K562 (cell line): Measurements from ENCODE around the gene LINGO4. TPM values are rescaled to one million over a fixed set of nuclear protein-coding genes. Genes with fewer than 3 reads are reported as not detected.

ENCODE experiments used
- ATAC-seq: fragments of 200-7000 bp; cut with Tn5 transposase; 3 replicates; pipeline ENCODE4 v1.9.1; 2020; ENCODE audit warnings: moderate library complexity
- BruUV-seq: library from RNA; stranded (reverse); fragments of 400-500 nt; replicated peaks from 2 replicates; lab custom pipeline; 2021; lab: Mats Ljungman, UMichigan
- CTCF ChIA-PET: fragments of 300-600 bp; formaldehyde crosslinking; extraction: SDS; loops from one replicate; lab custom pipeline; 2021; ENCODE audit warnings: low intra/inter-chr PET ratio; lab: Yijun Ruan, JAX
- POLR2A ChIA-PET: fragments of 300-600, 350-650 bp; sonication (Branson Sonifier 250); formaldehyde crosslinking; extraction: SDS; loops from one replicate; lab custom pipeline; 2021; ENCODE audit warnings: antibody characterized with exemption, inconsistent platforms; lab: Yijun Ruan, JAX
- DNase-seq, 4 experiments: peaks; one replicate each; pipeline versions ENCODE4 v3.0.0 to v3.0.0-alpha.2; 2011 to 2018; ENCODE audit warnings: low spot score in 3 of 4, mixed read lengths in 3 of 4; ENCODE audit errors: extremely low read depth in 1 of 4
- FAIRE-seq: peaks from 2 replicates; lab custom pipeline; 2011; peaks lifted over from hg19 to GRCh38; lab: Jason Lieb, UNC
- H2AFZ ChIP-seq: 2 replicates; pipeline ENCODE4 v1.6.0; 2011; ENCODE audit warnings: low read depth, low read length, control low read depth, inconsistent platforms
- H3K27ac ChIP-seq: fragments of 200-600 bp; 3 replicates; pipeline ENCODE4 v1.8.0; 2011; ENCODE audit warnings: low read depth, mild to moderate bottlenecking, control low read depth, inconsistent platforms, low read length, moderate library complexity, mixed read lengths; ENCODE audit errors: extremely low read depth
- H3K27me3 ChIP-seq, 2 experiments: fragments of 300-600 bp in 1 of 2; 2 replicates in 1 of 2; 3 replicates in 1 of 2; pipeline versions ENCODE4 v1.6.0 to v1.8.0; 2011; ENCODE audit warnings: inconsistent platforms in 2 of 2, low read length in 2 of 2, mild to moderate bottlenecking in 1 of 2, mixed read lengths in 1 of 2, moderate library complexity in 1 of 2; ENCODE audit not compliant: control insufficient read depth in 2 of 2, insufficient read depth in 2 of 2
- H3K36me3 ChIP-seq: fragments of 300-600 bp; 3 replicates; pipeline ENCODE4 v1.8.0; 2011; ENCODE audit warnings: mild to moderate bottlenecking, low read length, inconsistent platforms; ENCODE audit not compliant: control insufficient read depth, insufficient read depth
- H3K4me1 ChIP-seq, 2 experiments: fragments of 200-600 bp in 1 of 2; replicated peaks in 1 of 2; 2 replicates in 1 of 2; 3 replicates in 1 of 2; pipeline versions ENCODE4 v1.5.1 to v1.8.0; 2011; ENCODE audit warnings: inconsistent platforms in 2 of 2, low read length in 2 of 2, mild to moderate bottlenecking in 1 of 2, mixed read lengths in 1 of 2, moderate library complexity in 1 of 2; ENCODE audit not compliant: control insufficient read depth in 2 of 2, insufficient read depth in 2 of 2
- H3K4me2 ChIP-seq: 2 replicates; pipeline ENCODE4 v1.6.1; 2011; ENCODE audit warnings: low read length, control low read depth, inconsistent platforms, mixed read lengths; ENCODE audit not compliant: insufficient read depth
- H3K4me3 ChIP-seq: fragments of 200-600 bp; sonication (generic), shearing (Covaris generic); 2 replicates; pipeline ENCODE4 v1.5.1; 2016; ENCODE audit warnings: control low read depth, inconsistent platforms
- H3K79me2 ChIP-seq: fragments of 200-600 bp; 3 replicates; pipeline ENCODE4 v1.8.0; 2011; ENCODE audit warnings: low read length, inconsistent platforms; ENCODE audit not compliant: control insufficient read depth, insufficient read depth
- H3K9ac ChIP-seq, 2 experiments: 2 replicates each; pipeline versions ENCODE4 v1.6.0 to v1.6.1; 2011; ENCODE audit warnings: low read depth in 2 of 2, low read length in 2 of 2, control low read depth in 1 of 2, inconsistent platforms in 1 of 2, mild to moderate bottlenecking in 1 of 2, mixed read lengths in 1 of 2; ENCODE audit not compliant: insufficient read depth in 1 of 2
- H3K9me1 ChIP-seq: one replicate; pipeline ENCODE4 v1.6.0; 2011; ENCODE audit warnings: inconsistent platforms, mild to moderate bottlenecking, low read length, moderate library complexity; ENCODE audit not compliant: control insufficient read depth, insufficient read depth
- H3K9me3 ChIP-seq: replicated peaks from 2 replicates; pipeline ENCODE4 v1.5.1; 2011; ENCODE audit warnings: low read depth, low read length, inconsistent platforms; ENCODE audit not compliant: control insufficient read depth, insufficient read depth
- H4K20me1 ChIP-seq: replicated peaks from 2 replicates; pipeline ENCODE4 v1.6.1; 2011; ENCODE audit warnings: low read length, inconsistent platforms, mixed read lengths; ENCODE audit not compliant: control insufficient read depth, insufficient read depth
- CREB3L1 ChIP-seq: fragments of 450-650 bp; IDR thresholded peaks from 2 replicates; pipeline ENCODE4 v1.6.1; 2014; ENCODE audit warnings: low read depth, mild to moderate bottlenecking, moderate library complexity, borderline replicate concordance
- GTF2A2 ChIP-seq: IDR thresholded peaks from 2 replicates; pipeline ENCODE4 v1.6.1; 2016; ENCODE audit warnings: mild to moderate bottlenecking, missing genetic modification characterization, missing compliant biosample characterization
- RBBP5 ChIP-seq: fragments of 200-600 bp; sonication (generic); IDR thresholded peaks from 2 replicates; pipeline ENCODE4 v1.6.1; 2012; ENCODE audit warnings: borderline replicate concordance, mild to moderate bottlenecking, low read length, control low read depth, inconsistent platforms; ENCODE audit not compliant: insufficient read depth, poor library complexity, severe bottlenecking
- ZNF398 ChIP-seq: fragments of 250-450 bp; sonication (Bioruptor Pico); IDR thresholded peaks from 2 replicates; pipeline ENCODE4 v1.8.0; 2021; ENCODE audit warnings: moderate library complexity, mild to moderate bottlenecking, inconsistent platforms
- ZNF431 ChIP-seq: sonication (generic); formaldehyde crosslinking; IDR thresholded peaks from 2 replicates; pipeline ENCODE4 v1.8.0; 2022; ENCODE audit warnings: mild to moderate bottlenecking, missing genetic modification reagents
- WGBS: fragments of 100-300 bp; shearing (Covaris generic); methylation state at CpG from one replicate; pipeline ENCODE4 v1.1.6; 2016; ENCODE audit warnings: low coverage, mixed read lengths; ENCODE audit not compliant: insufficient coverage; ENCODE audit errors: missing lambda C conversion rate; 5-methylcytosine and 5-hydroxymethylcytosine counted together
- in situ Hi-C: fragments of 300-500 bp; cut with MboI; formaldehyde crosslinking; loops from 4 replicates; pipeline ENCODE4 v1.15.0; 2018; ENCODE audit warnings: inconsistent platforms, mixed read lengths
- intact Hi-C: fragments of 100-400 bp; cut with micrococcal nuclease; formaldehyde crosslinking; loops from 2 replicates; pipeline ENCODE4 v1.14.2; 2022
- polyA plus RNA-seq, 8 experiments: library from polyadenylated mRNA; depleted of rRNA in 4 of 8; stranded (reverse) in 5 of 8; unstranded in 3 of 8; fragments of >200 nt; fragmentation: Nextera tagmentation in 2 of 8; fragmentation: Illumina TruSeq in 1 of 8; extraction: Ambion mirVana in 2 of 8; extraction: Trizol in 1 of 8; gene quantifications; 2 replicates each; pipeline versions ENCODE4 v1.2.1 to v1.2.3, GENCODE V29; 2011 to 2014; ENCODE audit warnings: inconsistent platforms in 1 of 8, missing spikeins in 1 of 8
- total RNA-seq, 7 experiments: library from RNA; depleted of rRNA in 6 of 7; stranded (reverse); fragments of >200 nt in 6 of 7; fragmentation: Illumina TruSeq in 2 of 7; extraction: Trizol in 2 of 7; gene quantifications; 2 replicates each; pipeline versions ENCODE4 v1.2.1 to v1.2.3, GENCODE V29; 2011 to 2021; ENCODE audit warnings: low replicate concordance in 1 of 7

LINGO4 gene
- total and polyA plus RNA-seq, 9 of the 15 experiments (the other 6 are each of a cell fraction or from before 2014, with no cell fraction given): not detected

GRCh38 chr1:151814426-151814825 is 9.2 kb upstream of the LINGO4 start:
- Histone ChIP-seq H3K4me3 (no peak overlapping the region), H3K9me1 (no peaks in the 10 kb centered on the region), H3K4me2 (no peak overlapping the region), H3K9ac (no peak overlapping the region), H3K36me3 (no peaks in the 10 kb centered on the region), H3K27me3 (peaks cover 73 to 78% of the 10 kb centered on the region in 2 experiments), H2AFZ (no peak overlapping the region), H4K20me1 (peaks cover 5% of the 10 kb centered on the region; the same call in 1 of the 2 replicates), H3K9me3 (no peaks in the 10 kb centered on the region), H3K27ac (no peak overlapping the region), H3K79me2 (no peaks in the 10 kb centered on the region), H3K4me1 (no peaks in the 10 kb centered on the region)
- 9% methylated on average over 10 of the region's 15 CpGs for WGBS
- DNase-seq (no peak), ATAC-seq (no peak), FAIRE-seq (no peak)
- intact Hi-C loops: no loop called here
- POLR2A ChIA-PET: interaction anchor here (0.7 to 1.1 kb wide), 2 partner anchors 13 to 14 kb away, joined by 3 to 5 read pairs; no protein-coding TSS in a partner anchor
- BruUV-seq: no TSS peak
- no peak for TF ChIP-seq GTF2A2 (tag)
- TF ChIP-seq CREB3L1: no peak
- no peak for TF ChIP-seq RBBP5
- TF ChIP-seq ZNF431 (CRISPR knock-in tag): peak; percentile 72; the same call in 1 of the 2 replicates
- TF ChIP-seq ZNF398 (CRISPR knock-in tag): no peak
- in situ Hi-C loops: no loop called here
- CTCF ChIA-PET: no interaction called here
